Measurements from ENCODE around the gene PHPT1. TPM values are rescaled to one million over a fixed set of nuclear protein-coding genes. Genes with fewer than 3 reads are reported as not detected.

Gene PHPT1
- total RNA-seq, 1 donor from 2014 or later: 54.4 TPM

DNA sequence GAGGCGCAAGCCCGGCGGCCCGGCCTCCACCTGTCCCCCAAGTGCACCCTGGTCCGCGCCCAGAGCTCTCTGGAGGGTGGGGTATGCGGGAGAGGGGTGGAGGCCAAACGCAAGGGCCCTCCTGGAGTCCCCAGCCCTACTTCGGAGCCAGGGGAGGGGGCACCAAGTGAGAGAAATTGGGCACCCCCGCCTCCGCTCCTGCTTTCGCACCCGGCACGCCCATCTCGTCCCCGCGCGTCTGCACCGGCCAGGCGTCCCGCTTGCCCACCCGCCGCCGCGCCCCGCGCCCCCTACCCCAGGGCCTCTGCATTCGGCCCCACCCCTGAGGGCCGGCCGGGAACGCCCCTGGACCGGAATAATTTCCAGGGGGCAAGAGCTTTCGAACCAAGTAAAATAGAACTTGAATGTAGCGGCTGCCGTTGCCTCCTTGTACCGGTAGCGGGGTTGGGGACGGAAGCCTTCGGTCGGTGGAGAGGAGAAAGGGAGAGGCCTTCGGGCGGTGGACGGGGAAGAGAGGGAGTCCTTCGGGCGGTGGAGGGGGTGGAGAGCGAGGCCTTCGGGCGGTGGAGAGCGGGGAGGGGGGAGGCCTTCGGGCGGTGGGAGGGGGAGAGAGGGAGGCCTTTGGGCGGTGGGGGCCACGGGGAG lies 694 bp upstream of the PHPT1 start:
- no peak for DNase-seq

DNA sequence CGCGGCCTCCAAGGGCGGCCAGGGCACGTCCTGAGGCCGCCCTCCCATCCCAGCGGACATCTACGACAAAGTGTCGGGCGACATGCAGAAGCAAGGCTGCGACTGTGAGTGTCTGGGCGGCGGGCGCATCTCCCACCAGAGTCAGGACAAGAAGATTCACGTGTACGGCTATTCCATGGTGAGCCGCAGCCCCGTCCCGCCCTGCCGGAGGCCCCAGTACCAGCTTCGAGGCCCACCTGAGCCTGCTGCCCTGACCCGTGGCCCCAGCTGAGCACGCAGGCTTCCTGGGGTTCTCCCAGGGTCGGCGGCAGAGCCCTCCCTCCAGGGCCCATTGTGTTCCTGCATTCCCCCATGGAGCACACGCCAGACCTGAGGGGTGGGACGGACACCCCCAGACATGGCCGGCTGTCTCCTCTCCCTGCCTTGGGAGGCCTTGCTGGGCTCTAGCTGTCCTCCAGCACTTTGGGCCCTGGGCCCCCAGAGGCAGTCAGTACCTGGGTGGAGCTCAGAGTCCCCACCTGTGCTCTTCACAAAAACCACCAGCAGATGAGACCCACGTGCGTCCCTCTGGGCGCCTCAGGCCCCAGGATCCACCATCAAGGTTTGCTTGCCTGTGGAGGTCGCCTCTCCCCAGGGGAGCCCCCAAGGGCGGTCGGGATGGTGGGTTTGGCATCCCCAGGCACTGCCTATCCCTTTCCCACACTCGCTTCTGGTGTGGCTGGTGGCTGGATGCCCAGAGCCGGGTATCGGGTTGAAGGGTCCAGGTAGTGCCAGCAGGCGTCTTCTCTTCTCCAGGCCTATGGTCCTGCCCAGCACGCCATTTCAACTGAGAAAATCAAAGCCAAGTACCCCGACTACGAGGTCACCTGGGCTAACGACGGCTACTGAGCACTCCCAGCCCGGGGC lies 1.0 kb downstream of the PHPT1 start:
- DNase-seq: no peak

DNA sequence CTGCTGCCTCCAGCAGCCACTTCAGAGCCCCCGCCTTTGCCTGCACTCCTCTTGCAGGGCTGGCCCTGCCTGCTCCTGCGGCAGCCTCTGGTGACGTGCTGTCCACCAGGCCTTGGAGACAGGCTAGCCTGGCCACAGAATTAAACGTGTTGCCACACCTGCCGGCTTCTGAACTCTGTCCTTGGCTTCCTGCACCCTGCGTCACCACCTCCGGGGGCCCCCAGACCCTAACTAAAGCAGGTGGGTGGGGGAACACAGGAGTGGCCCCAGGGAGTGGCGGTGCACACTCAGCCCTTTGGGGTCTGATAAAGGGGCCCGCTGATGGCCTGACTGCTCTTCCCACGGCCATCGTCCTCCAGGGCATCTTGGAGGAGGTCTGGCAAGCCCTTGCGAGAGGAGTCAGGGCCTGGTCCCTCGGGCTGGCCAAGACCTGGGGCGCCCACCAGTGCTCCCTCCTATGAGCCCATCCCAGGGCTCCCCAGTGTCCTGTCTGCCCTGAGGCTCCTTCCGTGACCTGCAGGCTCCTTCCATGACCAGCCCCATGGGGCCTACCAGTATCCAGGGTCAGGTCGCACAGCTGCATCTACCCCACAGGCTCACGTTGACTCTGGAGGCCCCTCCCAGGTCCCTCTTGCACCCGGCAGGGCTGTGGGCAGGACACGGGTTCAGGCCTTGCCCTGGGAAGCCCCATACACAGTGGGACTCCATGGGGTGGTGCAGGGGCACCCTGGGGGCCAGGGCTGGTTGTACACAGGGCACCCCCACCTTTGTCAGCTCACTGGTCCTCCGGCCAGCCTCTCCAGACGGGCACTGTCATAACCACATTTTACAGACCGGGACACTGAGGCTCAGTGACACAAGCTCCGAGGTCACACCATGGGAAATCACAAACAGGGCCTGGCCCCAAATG lies 1.9 kb downstream of the PHPT1 start:
- no peak for DNase-seq

DNA sequence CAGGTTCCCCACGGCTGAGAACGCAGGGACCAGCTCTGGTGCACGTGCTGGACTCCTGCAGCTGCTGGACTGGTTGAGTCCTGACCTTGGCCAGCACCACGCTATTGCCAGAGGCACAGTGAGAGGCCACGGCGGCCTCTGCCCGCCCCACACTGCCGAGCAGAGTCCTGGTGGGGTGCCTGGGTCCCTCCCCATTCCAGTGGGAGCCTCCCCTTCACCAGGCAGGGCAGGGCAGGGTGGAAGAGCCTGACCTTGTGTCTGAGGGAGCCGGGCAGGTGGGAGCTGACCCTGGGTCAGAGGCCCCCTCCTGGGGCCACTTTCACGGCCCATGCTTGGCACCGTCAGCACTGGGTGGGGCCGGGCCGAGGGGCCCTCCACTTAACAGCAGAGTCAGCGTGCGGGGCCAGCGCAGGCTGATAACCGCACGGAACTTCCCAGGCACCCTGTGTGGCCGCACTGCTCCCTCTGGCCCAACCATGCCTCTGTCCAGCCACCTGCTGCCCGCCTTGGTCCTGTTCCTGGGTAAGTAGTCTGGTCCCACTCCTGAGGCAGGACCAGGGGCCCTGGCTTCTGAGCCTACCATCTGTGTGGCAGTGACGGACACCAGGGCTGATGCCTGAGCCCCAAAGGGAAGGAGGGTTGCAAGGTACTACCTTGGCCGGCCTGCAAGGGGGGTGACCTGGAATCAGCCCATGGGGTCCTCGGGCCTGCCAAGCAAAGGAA lies 2.9 kb downstream of the PHPT1 start, which contains the start of gene MAMDC4:
TSS of gene MAMDC4 (plus strand) at position 406 of the 723 bp plus-strand sequence. CDS start at position 477, 71 bp downstream.
- no peak for DNase-seq

DNA sequence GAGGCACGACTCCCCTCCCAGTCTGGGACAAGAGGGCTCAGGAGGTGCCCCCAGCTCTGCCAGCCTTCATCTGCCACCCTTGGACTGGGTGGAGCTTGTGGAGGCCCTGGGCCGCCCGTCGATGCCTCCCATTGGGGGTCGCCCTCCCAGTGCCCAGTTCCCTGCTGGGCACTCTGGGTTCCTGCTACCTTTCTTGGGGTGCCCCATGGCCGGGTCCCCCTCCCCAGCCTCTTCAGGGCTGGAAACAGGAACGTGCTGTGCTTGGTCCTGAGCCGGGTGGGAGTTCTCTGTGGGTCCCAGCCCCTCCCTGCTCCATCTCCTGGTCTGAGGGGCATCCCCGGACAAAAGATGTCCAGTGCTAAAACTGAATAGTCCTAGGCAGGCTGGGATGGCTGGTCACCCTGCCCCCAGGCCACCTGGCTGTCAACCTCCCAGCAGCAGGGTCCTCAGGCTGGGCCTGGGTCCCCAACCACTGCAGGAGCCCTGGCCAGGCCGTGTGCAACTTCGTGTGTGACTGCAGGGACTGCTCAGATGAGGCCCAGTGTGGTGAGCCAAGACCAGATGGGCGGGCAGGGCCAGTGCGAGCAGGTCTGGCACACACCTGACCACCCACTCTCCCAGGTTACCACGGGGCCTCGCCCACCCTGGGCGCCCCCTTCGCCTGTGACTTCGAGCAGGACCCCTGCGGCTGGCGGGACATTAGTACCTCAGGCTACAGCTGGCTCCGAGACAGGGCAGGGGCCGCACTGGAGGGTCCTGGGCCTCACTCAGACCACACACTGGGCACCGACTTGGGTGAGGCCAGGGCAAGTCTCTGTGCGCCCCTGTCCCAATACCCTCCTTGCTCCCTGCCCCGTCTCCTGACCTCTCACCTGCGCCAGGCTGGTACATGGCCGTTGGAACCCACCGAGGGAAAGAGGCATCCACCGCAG lies 3.7 kb downstream of the PHPT1 start:
- no peak for DNase-seq

DNA sequence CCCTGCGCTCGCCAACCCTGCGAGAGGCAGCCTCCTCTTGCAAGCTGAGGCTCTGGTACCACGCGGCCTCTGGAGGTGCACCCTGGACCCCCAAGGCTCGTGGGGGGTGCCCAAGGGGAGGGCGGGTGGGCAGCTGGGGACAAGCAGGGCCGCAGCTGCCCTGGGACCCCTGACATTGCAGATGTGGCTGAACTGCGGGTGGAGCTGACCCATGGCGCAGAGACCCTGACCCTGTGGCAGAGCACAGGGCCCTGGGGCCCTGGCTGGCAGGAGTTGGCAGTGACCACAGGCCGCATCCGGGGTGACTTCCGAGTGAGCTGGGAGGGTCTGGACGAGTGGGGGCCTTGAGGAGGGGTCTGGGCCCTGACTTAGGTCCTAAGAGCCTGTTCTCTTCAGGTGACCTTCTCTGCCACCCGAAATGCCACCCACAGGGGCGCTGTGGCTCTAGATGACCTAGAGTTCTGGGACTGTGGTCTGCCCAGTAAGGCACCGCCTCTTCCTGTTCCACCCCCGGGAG lies 4.4 kb downstream of the PHPT1 start:
- no peak for DNase-seq

DNA sequence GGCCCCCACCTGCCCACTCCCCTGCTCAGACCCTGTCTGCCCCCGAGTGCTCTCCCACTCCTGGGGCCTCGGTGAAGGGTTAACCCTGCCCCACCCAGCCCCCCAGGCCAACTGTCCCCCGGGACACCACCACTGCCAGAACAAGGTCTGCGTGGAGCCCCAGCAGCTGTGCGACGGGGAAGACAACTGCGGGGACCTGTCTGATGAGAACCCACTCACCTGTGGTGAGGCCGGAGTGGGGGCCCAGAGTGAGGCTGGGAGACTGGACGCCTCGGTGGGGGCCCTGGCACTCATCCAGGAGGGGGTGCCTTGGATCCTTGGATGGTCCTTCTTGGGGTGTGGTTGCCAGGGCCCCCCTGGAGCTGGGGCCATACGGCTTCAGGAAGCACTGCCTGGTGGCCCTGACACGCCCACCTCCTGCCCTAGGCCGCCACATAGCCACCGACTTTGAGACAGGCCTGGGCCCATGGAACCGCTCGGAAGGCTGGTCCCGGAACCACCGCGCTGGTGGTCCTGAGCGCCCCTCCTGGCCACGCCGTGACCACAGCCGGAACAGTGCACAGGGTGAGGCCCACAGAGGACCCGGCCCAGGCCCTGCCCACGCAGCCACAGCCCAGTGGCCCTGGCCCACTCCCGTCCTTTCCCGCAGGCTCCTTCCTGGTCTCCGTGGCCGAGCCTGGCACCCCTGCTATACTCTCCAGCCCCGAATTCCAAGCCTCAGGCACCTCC lies 5.1 kb downstream of the PHPT1 start:
- no peak for DNase-seq

DNA sequence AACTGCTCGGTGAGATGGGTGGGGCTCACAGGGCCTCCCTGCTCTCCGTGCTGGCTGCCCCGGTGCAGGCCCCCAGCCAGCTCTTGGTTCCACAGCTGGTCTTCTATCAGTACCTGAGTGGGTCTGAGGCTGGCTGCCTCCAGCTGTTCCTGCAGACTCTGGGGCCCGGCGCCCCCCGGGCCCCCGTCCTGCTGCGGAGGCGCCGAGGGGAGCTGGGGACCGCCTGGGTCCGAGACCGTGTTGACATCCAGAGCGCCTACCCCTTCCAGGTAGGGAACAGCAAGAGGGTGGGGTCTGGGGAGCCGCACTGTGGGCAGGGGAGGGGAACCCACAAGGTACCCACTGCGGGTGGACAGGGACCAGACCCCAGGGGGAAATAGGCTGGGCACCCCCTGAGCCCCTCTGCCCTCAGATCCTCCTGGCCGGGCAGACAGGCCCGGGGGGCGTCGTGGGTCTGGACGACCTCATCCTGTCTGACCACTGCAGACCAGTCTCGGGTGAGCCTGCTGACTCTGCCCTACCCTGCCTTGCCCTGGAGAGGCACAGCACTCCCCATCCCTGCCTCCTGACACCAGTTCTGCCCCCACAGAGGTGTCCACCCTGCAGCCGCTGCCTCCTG lies 5.7 kb downstream of the PHPT1 start:
- DNase-seq: no peak

DNA sequence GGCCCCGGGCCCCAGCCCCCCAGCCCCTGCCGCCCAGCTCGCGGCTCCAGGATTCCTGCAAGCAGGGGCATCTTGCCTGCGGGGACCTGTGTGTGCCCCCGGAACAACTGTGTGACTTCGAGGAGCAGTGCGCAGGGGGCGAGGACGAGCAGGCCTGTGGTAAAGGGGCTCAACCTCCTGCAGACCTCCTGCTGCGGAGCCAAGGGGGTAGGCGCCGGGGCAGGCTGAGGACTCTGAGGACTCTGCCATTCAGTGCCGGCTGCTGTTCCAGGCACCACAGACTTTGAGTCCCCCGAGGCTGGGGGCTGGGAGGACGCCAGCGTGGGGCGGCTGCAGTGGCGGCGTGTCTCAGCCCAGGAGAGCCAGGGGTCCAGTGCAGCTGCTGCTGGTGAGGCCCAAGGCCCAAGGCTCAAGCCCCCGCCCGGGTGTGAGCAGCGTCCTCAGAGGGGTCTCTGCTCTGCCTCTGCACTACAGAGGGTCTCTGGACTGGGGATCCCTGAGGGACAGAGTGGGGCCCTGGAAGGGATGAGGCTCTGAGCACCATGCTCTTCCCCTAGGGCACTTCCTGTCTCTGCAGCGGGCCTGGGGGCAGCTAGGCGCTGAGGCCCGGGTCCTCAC lies 6.4 kb downstream of the PHPT1 start:
- no peak for DNase-seq

DNA sequence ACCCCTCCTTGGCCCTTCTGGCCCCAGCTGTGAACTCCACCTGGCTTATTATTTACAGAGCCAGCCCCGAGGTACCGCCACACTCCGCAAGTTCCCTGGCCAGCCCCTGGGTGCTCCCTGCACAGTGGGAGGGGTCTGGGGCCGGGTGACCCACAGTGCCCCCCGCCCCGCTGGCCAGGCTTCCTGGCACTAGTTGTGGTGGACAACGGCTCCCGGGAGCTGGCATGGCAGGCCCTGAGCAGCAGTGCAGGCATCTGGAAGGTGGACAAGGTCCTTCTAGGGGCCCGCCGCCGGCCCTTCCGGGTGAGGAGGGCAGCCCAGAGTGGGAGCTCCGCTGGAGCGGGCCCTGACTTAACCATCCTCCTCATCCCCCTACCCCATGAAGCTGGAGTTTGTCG lies 6.9 kb downstream of the PHPT1 start:
- no peak for DNase-seq

DNA sequence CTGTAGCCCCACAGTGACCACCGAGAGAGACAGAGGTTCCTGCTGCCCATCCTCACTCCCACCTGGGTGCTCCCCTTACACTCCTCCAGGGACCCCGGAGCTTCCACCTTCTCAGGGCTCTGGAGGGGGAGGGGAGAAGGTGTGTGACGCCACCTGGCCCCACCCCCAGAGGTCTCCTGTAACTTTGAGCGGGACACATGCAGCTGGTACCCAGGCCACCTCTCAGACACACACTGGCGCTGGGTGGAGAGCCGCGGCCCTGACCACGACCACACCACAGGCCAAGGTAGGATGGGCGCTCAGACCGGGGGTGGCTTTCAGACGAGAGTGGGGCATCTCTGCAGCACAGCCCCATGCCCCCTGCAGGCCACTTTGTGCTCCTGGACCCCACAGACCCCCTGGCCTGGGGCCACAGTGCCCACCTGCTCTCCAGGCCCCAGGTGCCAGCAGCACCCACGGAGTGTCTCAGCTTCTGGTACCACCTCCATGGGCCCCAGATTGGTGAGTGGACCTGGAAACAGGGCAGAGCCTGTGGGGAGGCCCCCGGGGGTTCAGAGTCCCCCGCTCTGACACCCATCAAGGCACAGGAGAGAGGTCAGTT lies 7.4 kb downstream of the PHPT1 start:
- no peak for DNase-seq

DNA sequence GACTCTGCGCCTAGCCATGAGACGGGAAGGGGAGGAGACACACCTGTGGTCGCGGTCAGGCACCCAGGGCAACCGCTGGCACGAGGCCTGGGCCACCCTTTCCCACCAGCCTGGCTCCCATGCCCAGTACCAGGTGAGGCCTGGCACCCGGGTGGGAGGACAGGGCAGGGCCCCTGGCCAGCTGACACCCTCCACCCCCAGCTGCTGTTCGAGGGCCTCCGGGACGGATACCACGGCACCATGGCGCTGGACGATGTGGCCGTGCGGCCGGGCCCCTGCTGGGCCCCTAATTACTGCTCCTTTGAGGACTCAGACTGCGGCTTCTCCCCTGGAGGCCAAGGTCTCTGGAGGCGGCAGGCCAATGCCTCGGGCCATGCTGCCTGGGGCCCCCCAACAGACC lies 8.0 kb downstream of the PHPT1 start:
- DNase-seq: no peak

DNA sequence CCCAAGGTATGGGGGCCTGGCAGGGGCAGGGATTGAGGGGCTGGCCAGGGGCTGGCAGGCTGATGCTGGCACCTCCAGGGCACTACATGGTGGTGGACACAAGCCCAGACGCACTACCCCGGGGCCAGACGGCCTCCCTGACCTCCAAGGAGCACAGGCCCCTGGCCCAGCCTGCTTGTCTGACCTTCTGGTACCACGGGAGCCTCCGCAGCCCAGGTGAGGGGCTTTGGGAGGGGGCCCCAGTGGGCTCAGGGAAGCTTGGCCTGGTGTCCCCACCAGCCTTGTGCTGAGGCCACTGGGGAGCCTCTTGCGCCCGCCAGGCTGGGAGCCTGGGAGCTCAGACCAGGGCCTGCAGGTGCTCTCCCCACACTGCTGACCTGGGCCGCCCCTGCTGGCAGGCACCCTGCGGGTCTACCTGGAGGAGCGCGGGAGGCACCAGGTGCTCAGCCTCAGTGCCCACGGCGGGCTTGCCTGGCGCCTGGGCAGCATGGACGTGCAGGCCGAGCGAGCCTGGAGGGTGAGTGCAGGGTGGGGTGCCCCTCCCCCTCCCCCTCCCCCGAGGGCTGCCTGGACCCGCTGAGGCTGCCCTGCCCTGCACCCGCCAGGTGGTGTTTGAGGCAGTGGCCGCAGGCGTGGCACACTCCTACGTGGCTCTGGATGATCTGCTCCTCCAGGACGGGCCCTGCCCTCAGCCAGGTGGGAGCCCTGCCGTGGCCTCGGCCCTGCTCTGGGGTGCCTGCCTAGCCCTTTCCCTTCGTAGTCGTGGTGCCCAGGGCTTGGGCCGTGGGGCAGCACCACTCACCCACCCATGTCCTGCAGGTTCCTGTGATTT lies 8.6 kb downstream of the PHPT1 start:
- no peak for DNase-seq

DNA sequence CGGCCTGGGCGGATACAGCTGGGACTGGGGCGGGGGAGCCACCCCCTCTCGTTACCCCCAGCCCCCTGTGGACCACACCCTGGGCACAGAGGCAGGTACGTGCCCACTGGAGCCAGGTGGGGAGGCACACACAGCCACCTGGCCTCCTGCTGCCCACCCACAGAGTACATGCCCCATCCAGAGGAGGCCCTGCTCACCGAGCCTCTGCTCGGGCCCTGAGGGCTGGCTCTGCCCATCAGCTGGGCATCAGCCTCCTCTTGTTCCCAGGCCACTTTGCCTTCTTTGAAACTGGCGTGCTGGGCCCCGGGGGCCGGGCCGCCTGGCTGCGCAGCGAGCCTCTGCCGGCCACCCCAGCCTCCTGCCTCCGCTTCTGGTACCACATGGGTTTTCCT lies 9.2 kb downstream of the PHPT1 start:
- DNase-seq: no peak

DNA sequence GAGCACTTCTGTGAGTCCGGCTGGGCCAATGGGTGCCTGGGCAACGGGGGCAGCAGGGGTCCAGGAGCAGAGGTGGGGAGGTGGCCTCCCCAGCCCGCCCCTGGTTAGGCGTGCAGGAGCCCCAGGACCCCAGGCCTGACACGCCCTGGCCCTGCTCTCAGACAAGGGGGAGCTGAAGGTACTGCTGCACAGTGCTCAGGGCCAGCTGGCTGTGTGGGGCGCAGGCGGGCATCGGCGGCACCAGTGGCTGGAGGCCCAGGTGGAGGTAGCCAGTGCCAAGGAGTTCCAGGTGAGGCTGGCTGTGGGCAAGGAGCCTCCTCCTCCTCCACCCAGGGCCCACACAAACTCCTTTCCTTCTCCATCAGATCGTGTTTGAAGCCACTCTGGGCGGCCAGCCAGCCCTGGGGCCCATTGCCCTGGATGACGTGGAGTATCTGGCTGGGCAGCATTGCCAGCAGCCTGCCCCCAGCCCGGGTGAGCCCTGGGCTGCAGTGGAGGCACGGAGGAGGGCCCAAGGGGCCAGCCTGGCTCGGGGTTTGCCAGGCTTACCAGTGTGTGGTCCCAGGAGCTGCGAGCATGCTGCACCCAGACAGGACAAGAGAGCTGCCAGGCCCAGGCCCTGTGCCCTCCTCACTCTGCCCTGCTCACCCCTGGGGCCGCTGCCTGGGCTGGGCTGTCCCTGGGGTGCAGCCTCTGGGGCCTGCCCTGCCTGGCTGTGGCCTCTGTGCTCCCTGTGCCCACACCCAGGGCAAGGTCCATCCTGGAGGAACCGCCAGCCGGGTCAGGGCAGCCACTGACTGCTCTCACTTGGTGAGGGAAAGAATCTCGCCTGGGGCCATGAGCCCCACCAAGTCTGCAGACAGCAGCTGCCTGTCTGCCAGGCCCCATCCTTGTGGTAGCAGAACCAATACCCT lies 9.9 kb downstream of the PHPT1 start:
- peak; percentile 55 for DNase-seq

DNA sequence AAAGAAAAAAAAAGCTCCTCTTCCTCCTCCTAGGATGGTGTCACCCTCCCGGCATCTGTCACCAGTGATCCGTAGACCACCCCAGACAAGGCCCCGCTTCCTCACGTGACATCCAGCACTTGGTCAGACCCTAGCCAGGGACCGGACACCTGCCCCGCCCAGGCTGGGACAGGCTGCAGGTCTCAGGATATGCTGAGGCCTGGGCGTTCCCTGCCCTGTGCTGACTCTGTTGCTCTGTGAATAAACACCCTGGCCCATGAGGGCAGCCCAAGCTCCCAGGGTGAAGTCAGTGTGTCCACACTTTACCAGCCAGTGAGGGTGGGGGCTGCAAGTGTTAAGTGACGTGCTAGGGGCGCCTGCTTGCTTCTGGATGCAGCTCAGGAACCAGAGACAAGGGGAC lies 11.3 kb downstream of the PHPT1 start:
- no peak for DNase-seq

Data from tongue (tissue), 2 donors.